ENCODE measurements around the gene ZNF580. TPM values are rescaled to one million over a fixed set of nuclear protein-coding genes. Genes with fewer than 3 reads are reported as not detected.
A peak's percentile ranks its signal among the peaks of the same experiment; 100 is the strongest.

ZNF580 gene
- polyA plus RNA-seq, 1 donor (not counting 4 experiments of a cell fraction or from before 2014, with no cell fraction given), result 3.0 TPM

DNA sequence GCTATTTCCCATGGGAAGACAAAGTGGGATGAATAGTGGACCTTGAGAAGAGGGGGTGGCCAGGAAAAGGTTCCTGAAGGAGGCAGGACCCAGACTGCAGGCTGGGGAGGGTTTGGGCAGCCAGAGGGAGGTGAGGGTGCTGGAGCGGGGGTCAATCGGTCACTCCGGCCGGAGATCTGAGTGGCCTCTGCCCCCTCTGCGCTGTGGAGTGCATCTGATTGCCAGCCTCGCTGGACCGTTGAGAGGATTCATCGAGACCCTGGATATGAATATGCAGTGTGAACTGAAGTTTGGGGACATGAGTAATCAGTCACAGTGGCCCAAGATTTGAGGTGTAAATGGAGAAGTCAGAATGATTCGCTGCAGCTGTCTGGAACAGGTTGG lies 5.5 kb upstream of the ZNF580 start:
- FAIRE-seq (no peak), DNase-seq (ENCODE audit: low read depth, low spot score) (no peak)
- peak overlapping the region; percentile 94 for H3K27ac ChIP-seq (ENCODE audit: control insufficient read depth, insufficient read depth, low read length)
- peaks cover 0 to 2% of the 10 kb centered on the region in 2 experiments for H3K36me3 ChIP-seq (ENCODE audit: control insufficient read depth in 2 of 2, extremely low read depth in 1 of 2, insufficient read depth in 2 of 2, low read length in 2 of 2)
- H3K9me3 ChIP-seq (ENCODE audit: control insufficient read depth, low read depth, low read length), result no peaks in the 10 kb centered on the region
- dilution Hi-C loops (cut with MboI; ENCODE audit: extremely low pct_ligation_motif_present, low sequenced_read_pairs), result no loop called here
- peak overlapping the region; percentile 98 for H3K4me2 ChIP-seq (ENCODE audit: control insufficient read depth, extremely low read depth, insufficient read depth, low read depth, low read length)
- no peaks in the 10 kb centered on the region for H4K20me1 ChIP-seq (ENCODE audit: control insufficient read depth, extremely low read depth, insufficient read depth, low read length)
- H3K4me1 ChIP-seq (ENCODE audit: control insufficient read depth, extremely low read depth, insufficient read depth, low read length), result peaks cover 19% of the 10 kb centered on the region
- H3K79me2 ChIP-seq (ENCODE audit: control insufficient read depth, insufficient read depth, low read length), result peaks cover 34% of the 10 kb centered on the region
- peak overlapping the region; percentile 88 to 99 (median 95) for H3K4me3 ChIP-seq (ENCODE audit: control insufficient read depth in 2 of 3, extremely low read depth in 1 of 3, insufficient read depth in 2 of 3, low read depth in 1 of 3, low read length in 3 of 3)
- peak overlapping the region; percentile 99 for H3K9ac ChIP-seq (ENCODE audit: control insufficient read depth, extremely low read depth, insufficient read depth, low read length)
- H3K27me3 ChIP-seq (ENCODE audit: control insufficient read depth, extremely low read depth, insufficient read depth, low read length), result no peaks in the 10 kb centered on the region
- peak overlapping the region; percentile 76 for H2AFZ ChIP-seq (ENCODE audit: control insufficient read depth, low read length)
- TF ChIP-seq EZH2 (IDR thresholded peaks at IDR 0.05; ENCODE audit: low read length), result no peak
- TF ChIP-seq, protein P1, sequence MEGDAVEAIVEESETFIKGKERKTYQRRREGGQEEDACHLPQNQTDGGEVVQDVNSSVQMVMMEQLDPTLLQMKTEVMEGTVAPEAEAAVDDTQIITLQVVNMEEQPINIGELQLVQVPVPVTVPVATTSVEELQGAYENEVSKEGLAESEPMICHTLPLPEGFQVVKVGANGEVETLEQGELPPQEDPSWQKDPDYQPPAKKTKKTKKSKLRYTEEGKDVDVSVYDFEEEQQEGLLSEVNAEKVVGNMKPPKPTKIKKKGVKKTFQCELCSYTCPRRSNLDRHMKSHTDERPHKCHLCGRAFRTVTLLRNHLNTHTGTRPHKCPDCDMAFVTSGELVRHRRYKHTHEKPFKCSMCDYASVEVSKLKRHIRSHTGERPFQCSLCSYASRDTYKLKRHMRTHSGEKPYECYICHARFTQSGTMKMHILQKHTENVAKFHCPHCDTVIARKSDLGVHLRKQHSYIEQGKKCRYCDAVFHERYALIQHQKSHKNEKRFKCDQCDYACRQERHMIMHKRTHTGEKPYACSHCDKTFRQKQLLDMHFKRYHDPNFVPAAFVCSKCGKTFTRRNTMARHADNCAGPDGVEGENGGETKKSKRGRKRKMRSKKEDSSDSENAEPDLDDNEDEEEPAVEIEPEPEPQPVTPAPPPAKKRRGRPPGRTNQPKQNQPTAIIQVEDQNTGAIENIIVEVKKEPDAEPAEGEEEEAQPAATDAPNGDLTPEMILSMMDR (optimal IDR thresholded peaks at IDR 0.05 in 1 of 3, IDR thresholded peaks at IDR 0.05 in 1 of 3, conservative IDR thresholded peaks at IDR 0.05 in 1 of 3; ENCODE audit: extremely low read depth in 1 of 3, insufficient read depth in 2 of 3, low read length in 3 of 3), result no peak
- peaks cover 2% of the 10 kb centered on the region for H3K9me1 ChIP-seq (ENCODE audit: control insufficient read depth, extremely low read depth, insufficient read depth, low read length)

DNA sequence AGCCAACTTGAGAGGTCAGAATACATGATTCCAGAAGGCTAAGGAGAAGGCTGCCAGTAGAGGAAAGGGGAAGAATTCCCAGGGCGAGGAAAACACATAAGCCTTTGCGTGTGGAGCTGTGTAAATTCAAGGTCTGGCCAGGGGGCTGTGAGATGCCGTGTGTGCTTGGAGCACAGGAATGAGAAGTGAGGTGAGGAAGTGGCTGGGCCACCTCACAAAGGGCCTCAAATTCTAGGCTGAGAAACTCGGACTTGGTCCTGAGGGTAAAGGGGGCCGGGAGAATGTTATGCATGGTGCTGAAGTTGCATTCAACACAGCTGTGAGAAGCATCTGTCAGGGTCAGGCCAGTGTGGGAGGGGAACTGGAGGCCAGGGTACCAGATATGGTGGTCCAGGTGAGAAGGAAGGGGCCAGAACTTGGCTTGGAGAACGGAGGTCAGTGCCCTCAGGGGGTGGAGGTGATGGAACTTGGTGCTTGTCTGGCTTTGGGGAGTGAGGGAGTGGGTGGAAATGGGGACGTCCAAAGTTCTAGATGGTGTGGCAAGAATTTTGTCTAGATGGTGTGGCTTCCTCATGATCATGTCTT lies 4.9 kb upstream of the ZNF580 start:
- dilution Hi-C loops (cut with MboI; ENCODE audit: extremely low pct_ligation_motif_present, low sequenced_read_pairs), result no loop called here
- H3K9me3 ChIP-seq (ENCODE audit: control insufficient read depth, low read depth, low read length), result no peaks in the 10 kb centered on the region
- DNase-seq (ENCODE audit: low read depth, low spot score) (no peak), FAIRE-seq (no peak)
- no peaks in the 10 kb centered on the region for H4K20me1 ChIP-seq (ENCODE audit: control insufficient read depth, extremely low read depth, insufficient read depth, low read length)
- peak overlapping the region; percentile 98 for H3K4me2 ChIP-seq (ENCODE audit: control insufficient read depth, extremely low read depth, insufficient read depth, low read depth, low read length)
- H3K4me3 ChIP-seq (ENCODE audit: control insufficient read depth in 2 of 3, extremely low read depth in 1 of 3, insufficient read depth in 2 of 3, low read depth in 1 of 3, low read length in 3 of 3), result peak overlapping the region; percentile 88 to 99 (median 95)
- no peaks in the 10 kb centered on the region for H3K27me3 ChIP-seq (ENCODE audit: control insufficient read depth, extremely low read depth, insufficient read depth, low read length)
- H3K79me2 ChIP-seq (ENCODE audit: control insufficient read depth, insufficient read depth, low read length), result peaks cover 34% of the 10 kb centered on the region
- H3K36me3 ChIP-seq (ENCODE audit: control insufficient read depth in 2 of 2, extremely low read depth in 1 of 2, insufficient read depth in 2 of 2, low read length in 2 of 2), result peaks cover 0 to 2% of the 10 kb centered on the region in 2 experiments
- TF ChIP-seq EZH2 (IDR thresholded peaks at IDR 0.05; ENCODE audit: low read length), result no peak
- TF ChIP-seq, protein P1 (optimal IDR thresholded peaks at IDR 0.05 in 1 of 3, IDR thresholded peaks at IDR 0.05 in 1 of 3, conservative IDR thresholded peaks at IDR 0.05 in 1 of 3; ENCODE audit: extremely low read depth in 1 of 3, insufficient read depth in 2 of 3, low read length in 3 of 3), result no peak
- H3K9me1 ChIP-seq (ENCODE audit: control insufficient read depth, extremely low read depth, insufficient read depth, low read length), result peaks cover 2% of the 10 kb centered on the region
- peaks cover 21% of the 10 kb centered on the region for H3K4me1 ChIP-seq (ENCODE audit: control insufficient read depth, extremely low read depth, insufficient read depth, low read length)
- H3K9ac ChIP-seq (ENCODE audit: control insufficient read depth, extremely low read depth, insufficient read depth, low read length), result peak overlapping the region; percentile 99
- H3K27ac ChIP-seq (ENCODE audit: control insufficient read depth, insufficient read depth, low read length), result peak overlapping the region; percentile 94
- H2AFZ ChIP-seq (ENCODE audit: control insufficient read depth, low read length), result no peak overlapping the region
